HFFc6 (cell line): Measurements from ENCODE around the gene SFXN1. TPM values are rescaled to one million over a fixed set of nuclear protein-coding genes. Genes with fewer than 3 reads are reported as not detected.
A peak's percentile ranks its signal among the peaks of the same experiment; 100 is the strongest.

ENCODE experiments used
- DNase-seq: peaks from one replicate; pipeline ENCODE4 v3.0.0-alpha.2; 2018
- H3K27ac Mint-ChIP-seq: 2 replicates; pipeline ENCODE4 v1.8.0; 2020; ENCODE audit warnings: mild to moderate bottlenecking, mixed read lengths
- H3K27me3 Mint-ChIP-seq: 2 replicates; pipeline ENCODE4 v1.8.0; 2021; ENCODE audit warnings: mild to moderate bottlenecking, moderate library complexity, mixed read lengths; ENCODE audit not compliant: insufficient read depth
- H3K36me3 Mint-ChIP-seq: 2 replicates; pipeline ENCODE4 v1.8.0; 2021; ENCODE audit warnings: low read depth, mixed read lengths
- H3K4me1 Mint-ChIP-seq: 2 replicates; pipeline ENCODE4 v1.8.0; 2020; ENCODE audit warnings: low read depth, mixed read lengths
- H3K4me3 Mint-ChIP-seq: 2 replicates; pipeline ENCODE4 v1.8.0; 2020; ENCODE audit warnings: mild to moderate bottlenecking, moderate library complexity, mixed read lengths
- H3K9me3 Mint-ChIP-seq: 2 replicates; pipeline ENCODE4 v1.8.0; 2020; ENCODE audit warnings: mild to moderate bottlenecking, mixed read lengths
- CTCF ChIP-seq: fragments of 200-600 bp; sonication (generic); IDR thresholded peaks from 2 replicates; pipeline ENCODE4 v1.5.0; 2021; ENCODE audit warnings: antibody characterized with exemption, mild to moderate bottlenecking
- total RNA-seq, 6 experiments: library from RNA; stranded (reverse); fragmentation: NEBNext Ultra II Directional; extraction: Animal tissue kit (Norgen Biotek cat#: 25700); gene quantifications; 2 replicates in 1 of 6; 3 replicates in 5 of 6; pipeline ENCODE4 v1.2.3, GENCODE V29; 2021

SFXN1 gene
- total RNA-seq, 6 experiments from 2014 or later, result 60.8 to 83.0 (median 74.6) TPM

GRCh38 chr5:175564716-175565115 lies 86.4 kb downstream of the SFXN1 start:
- Mint-ChIP-seq H3K27me3 (peaks cover 5% of the 10 kb centered on the region), H3K4me1 (no peaks in the 10 kb centered on the region), H3K36me3 (no peaks in the 10 kb centered on the region), H3K27ac (no peak overlapping the region), H3K9me3 (peaks cover 2% of the 10 kb centered on the region; the same call in 1 of the 2 replicates), H3K4me3 (no peak overlapping the region)
- TF ChIP-seq CTCF, result no peak
- DNase-seq, result no peak

DNA sequence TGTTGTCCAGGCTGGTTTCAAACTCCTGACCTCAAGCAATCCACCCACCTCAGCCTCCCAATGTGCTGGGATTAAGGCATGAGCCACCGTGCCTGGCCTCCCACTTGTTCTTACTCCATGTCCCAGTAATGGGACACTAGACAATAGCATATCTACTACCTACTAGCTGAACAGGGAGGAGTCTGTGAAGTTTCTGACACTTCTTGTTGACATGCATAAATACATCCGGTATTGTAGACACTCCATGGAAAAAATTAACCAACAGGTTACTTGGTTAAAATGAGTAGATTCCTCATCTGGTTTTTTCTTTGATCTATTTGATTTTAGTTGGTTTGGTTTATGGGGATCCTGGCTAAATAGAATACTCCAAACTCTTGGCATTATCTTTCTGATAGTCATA lies 88.3 kb downstream of the SFXN1 start:
- peaks cover 1% of the 10 kb centered on the region for H3K27me3 Mint-ChIP-seq
- no peaks in the 10 kb centered on the region for H3K36me3 Mint-ChIP-seq

GRCh38 chr5:175567954-175568353 lies 89.6 kb downstream of the SFXN1 start:
- Mint-ChIP-seq H3K4me3 (no peak overlapping the region), H3K9me3 (peaks cover 4% of the 10 kb centered on the region; the same call in 1 of the 2 replicates), H3K36me3 (no peaks in the 10 kb centered on the region), H3K4me1 (no peaks in the 10 kb centered on the region), H3K27ac (no peak overlapping the region), H3K27me3 (peaks cover 1% of the 10 kb centered on the region; the same call in 1 of the 2 replicates)
- no peak for TF ChIP-seq CTCF
- DNase-seq, result no peak

More for the DNA sequence above, 88.3 kb downstream of the SFXN1 start:
- H3K27ac Mint-ChIP-seq, result no peak overlapping the region
- H3K9me3 Mint-ChIP-seq, result peaks cover 4% of the 10 kb centered on the region; the same call in 1 of the 2 replicates
- H3K4me3 Mint-ChIP-seq, result no peak overlapping the region
- H3K4me1 Mint-ChIP-seq, result no peaks in the 10 kb centered on the region
- no peak for TF ChIP-seq CTCF
- no peak for DNase-seq

DNA sequence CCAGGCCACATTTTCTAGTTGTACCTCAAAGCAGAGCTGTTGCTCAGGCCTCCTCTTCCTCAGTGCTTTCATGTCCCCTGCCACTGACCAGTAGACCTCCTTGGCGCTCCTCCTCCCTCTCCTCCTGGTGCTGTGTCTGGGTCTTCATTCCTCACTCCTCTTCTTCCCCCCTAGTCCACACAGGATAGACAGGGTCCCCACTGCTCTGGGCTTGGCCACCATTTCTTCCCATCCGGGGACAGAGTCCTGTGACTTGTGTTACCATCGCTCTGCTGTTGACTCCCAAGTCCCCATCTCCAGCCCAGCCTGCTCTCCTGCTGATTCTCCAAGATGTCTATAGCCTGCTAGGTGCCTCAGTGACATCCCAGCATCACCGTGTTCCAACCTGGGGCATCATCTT lies 91.3 kb downstream of the SFXN1 start:
- DNase-seq, result no peak
- Mint-ChIP-seq H3K9me3 (peaks cover 4% of the 10 kb centered on the region; the same call in 1 of the 2 replicates), H3K27me3 (peaks cover 9% of the 10 kb centered on the region), H3K4me1 (no peaks in the 10 kb centered on the region), H3K36me3 (no peaks in the 10 kb centered on the region), H3K27ac (no peak overlapping the region), H3K4me3 (no peak overlapping the region)
- no peak for TF ChIP-seq CTCF

DNA sequence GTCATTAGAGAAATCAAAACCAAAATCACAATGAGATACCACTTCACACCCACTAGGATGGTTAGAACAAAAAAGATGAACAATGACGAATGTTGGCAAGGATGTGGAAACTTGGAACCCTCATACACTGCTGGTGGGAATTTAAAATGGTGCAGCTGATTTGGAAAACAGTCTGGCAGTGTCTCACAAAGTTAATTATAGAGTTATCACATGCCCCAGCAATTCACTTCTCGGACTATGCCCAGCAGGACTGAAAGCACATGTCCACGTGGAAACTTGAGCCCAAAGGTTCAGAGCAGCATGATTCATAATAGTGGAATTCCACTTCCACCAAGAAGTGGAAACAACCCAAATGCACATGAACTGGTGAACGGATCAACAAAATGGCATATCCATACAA lies 94.5 kb downstream of the SFXN1 start:
- no peaks in the 10 kb centered on the region for H3K36me3 Mint-ChIP-seq
- peaks cover 15% of the 10 kb centered on the region for H3K9me3 Mint-ChIP-seq
- peak; percentile 2 for DNase-seq

More for the DNA sequence above, 94.5 kb downstream of the SFXN1 start:
- H3K4me3 Mint-ChIP-seq, result no peak overlapping the region
- H3K27me3 Mint-ChIP-seq, result peaks cover 11% of the 10 kb centered on the region
- no peak for TF ChIP-seq CTCF
- H3K4me1 Mint-ChIP-seq, result no peaks in the 10 kb centered on the region
- no peak overlapping the region for H3K27ac Mint-ChIP-seq
